AG09309 (cell line): Measurements from ENCODE around the gene PSMB9.

Source experiments
- DNase-seq: peaks from one replicate; pipeline ENCODE4 v3.0.0-alpha.2; 2010; ENCODE audit warnings: low read depth
- H3K4me3 ChIP-seq: 2 replicates; pipeline ENCODE4 v1.5.1; 2011; ENCODE audit warnings: mild to moderate bottlenecking, low read depth, low read length, moderate library complexity; ENCODE audit not compliant: control insufficient read depth
- TF ChIP-seq, protein P1 (sequence below): IDR thresholded peaks from 2 replicates; pipeline ENCODE4 v1.5.1; 2011; ENCODE audit warnings: mild to moderate bottlenecking, low read depth, low read length, inconsistent platforms; ENCODE audit not compliant: insufficient read depth, control insufficient read depth; ENCODE audit errors: missing control alignments

PSMB9 gene

DNA sequence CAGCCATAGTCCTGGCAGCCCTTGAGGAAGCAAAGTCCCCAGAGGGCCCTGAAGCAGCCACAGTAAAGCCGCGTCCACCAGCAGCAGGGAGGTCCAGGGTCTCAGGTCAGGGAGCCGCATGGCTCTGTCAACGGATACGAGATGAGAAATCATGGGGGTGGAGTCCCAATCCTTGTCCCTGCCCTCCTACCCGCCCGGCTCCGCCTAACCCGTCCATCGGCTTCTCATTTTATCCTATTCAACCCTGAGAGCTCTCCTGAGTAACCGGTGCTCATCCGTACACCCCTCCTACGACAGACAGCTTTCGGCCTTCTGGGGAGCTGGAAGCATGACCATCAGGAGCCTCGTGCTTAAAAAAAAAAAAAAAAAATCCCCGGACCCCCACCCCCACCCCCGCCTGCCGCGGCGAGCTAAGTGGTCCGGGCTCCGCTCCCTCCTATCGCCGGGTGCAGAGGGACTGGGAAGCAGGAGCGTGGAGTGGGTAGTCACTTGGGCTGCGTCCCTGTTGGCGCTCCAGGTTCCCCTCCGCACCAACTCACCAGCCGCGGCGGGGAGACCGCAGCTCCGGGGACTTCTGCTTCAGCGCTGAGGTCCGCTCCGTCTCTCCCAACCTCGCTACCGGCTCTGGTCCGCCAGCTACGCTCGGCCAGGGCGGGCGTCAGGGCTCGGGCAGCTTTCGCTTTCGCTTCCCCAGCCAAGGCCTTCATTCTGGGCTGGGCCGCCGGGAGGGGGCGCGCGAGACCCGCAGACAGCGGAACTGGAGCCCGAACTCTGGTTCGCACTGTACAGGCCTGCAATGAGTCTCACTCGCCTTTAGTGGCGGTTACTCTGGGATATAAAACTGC lies 15.7 kb upstream of the PSMB9 start, which contains the start of gene TAP2:
Gene TAP2 (minus strand): TSS at position 626 of the 845 bp plus-strand sequence. CDS start 506 bp downstream, at position 120.
- DNase-seq = peak; percentile 63
- H3K4me3 ChIP-seq = peak within 1 kb of the TSS; percentile 89
- TF ChIP-seq, protein P1, sequence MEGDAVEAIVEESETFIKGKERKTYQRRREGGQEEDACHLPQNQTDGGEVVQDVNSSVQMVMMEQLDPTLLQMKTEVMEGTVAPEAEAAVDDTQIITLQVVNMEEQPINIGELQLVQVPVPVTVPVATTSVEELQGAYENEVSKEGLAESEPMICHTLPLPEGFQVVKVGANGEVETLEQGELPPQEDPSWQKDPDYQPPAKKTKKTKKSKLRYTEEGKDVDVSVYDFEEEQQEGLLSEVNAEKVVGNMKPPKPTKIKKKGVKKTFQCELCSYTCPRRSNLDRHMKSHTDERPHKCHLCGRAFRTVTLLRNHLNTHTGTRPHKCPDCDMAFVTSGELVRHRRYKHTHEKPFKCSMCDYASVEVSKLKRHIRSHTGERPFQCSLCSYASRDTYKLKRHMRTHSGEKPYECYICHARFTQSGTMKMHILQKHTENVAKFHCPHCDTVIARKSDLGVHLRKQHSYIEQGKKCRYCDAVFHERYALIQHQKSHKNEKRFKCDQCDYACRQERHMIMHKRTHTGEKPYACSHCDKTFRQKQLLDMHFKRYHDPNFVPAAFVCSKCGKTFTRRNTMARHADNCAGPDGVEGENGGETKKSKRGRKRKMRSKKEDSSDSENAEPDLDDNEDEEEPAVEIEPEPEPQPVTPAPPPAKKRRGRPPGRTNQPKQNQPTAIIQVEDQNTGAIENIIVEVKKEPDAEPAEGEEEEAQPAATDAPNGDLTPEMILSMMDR = peak; percentile 99

DNA sequence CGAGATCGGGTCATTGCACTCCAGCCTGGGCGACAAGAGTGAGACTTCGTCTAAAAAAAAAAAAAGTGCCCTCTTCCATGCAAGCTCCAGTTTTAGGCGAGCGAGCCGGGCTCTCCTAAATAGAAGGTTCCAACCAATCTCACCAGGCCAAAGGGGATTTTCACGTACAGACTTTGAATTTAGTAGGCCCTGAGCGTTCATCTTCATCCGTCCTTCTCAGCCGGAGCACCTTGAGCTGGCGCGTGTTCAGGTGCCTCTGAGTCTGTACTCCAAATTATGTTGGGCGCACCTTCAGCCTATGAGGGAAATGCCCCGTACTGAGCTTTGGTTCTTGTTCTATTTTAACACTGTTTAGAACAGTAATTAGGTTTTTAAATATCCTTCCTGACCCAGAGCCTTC lies 14.6 kb upstream of the PSMB9 start:
- TF ChIP-seq, protein P1 = no peak
- DNase-seq = no peak
- no peak overlapping the region for H3K4me3 ChIP-seq

DNA sequence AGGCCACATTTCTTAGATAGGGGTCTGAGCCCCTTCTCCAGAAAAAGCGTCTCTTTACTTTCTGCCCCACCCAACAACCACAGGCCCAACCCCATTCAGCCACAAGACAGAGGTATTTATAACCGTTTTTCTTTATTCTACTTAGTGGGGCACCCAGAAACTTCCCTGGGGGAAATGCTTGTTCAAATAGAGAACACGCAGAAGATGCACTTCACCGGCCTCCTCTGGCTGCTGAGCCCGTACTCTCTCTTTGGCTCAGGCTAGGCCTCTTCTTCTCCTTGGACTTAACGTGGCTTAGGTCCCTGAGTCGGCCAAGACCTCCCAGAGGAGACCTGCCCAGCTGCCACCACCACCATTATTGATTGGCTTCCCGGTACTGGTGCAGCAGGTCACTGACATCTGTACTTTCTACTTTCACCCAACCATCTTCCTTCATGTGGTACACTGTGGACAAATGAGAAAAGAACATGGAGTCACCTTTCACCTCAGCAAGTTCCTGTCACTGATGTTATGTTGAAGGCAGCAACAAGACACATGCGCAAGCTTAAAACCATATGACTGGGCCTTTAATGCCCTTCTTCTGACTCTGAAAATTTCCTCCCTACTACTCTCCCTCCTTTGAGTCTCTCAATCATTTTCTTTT lies 13.3 kb upstream of the PSMB9 start:
- DNase-seq = no peak
- no peak overlapping the region for H3K4me3 ChIP-seq
- TF ChIP-seq, protein P1 = no peak

DNA sequence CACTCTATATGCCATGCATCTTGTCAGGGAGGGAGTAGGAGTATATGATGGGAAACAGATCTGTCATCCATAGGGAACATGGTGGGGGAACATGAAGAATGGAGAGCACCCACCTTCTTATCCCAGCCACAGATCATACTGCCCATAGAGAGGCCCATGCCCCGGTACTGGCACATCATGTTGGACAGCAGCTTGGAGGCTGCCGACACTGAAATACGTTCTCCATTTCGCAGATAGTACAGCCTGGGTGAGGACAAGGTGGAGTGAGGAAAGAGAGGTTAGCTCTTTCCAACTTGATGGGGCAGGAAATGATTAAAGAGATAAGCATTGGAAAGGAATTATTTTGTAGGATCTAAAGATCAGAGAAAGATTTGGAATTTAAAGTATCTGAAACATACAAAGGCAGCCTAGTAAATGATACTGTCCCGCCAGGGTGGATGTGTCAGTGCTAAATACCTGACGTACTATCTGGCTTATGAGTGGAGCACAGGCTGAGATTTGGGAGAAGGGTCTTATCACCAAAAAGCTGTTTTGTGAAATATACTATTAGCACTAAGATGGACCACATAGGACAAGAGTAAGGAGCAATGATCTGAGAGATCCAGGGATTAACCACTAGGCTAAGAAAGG lies 11.9 kb upstream of the PSMB9 start:
- TF ChIP-seq, protein P1 = no peak
- no peak overlapping the region for H3K4me3 ChIP-seq
- no peak for DNase-seq

DNA sequence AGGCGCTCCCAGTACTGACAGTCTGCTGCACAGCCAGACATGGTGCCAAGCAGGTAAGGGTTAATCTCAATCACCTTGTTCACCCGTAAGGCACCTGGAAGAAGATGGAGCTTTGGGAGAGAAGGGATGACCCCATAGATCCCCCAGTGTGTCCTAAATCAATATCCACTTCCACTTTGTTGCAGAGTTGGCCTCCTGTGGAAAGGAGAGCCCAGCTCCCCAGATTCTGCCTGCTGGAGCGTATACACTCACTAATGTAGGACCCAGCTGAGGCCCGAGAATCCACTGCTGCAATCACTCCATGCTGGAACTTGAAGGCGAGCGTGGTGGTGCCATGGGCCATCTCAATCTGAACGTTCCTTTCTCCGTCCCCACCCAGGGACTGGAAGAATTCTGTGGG lies 11.3 kb upstream of the PSMB9 start:
- DNase-seq = no peak
- H3K4me3 ChIP-seq = no peak overlapping the region
- TF ChIP-seq, protein P1 = no peak

DNA sequence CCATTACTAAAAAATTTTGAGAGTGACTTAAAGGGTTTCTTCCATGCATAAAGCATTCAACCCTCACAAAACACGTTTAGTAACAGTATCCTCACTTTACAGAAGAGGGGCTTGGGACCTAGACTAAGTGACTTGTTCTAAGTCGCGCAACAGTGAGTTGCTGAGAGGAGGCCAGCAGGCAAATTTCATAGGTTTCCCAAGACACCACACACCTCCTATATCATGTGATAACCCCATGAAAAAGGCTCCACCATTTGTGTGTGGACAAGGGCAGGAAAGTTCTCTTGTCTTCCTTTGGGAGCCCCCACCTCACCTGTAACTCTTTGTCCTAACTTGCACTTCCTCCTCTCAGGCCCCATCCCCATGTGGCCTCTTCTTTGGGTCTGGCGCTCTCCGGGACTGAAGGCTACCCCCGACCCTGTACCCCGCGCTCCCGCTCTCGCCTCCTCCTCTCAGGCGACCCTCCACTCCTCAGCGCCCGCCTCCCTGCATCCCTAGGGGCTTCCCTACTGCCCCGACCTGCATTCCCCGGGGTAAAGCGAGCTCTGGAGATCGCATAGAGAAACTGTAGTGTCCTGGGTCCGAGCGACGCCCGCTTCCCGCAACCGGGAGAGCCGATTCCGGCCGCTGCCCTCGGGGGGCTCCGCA lies 10.5 kb upstream of the PSMB9 start:
- H3K4me3 ChIP-seq = peak overlapping the region; percentile 65
- TF ChIP-seq, protein P1 = no peak
- DNase-seq = no peak
